ENCODE results near the gene SIRPA.

The SIRPA gene

DNA sequence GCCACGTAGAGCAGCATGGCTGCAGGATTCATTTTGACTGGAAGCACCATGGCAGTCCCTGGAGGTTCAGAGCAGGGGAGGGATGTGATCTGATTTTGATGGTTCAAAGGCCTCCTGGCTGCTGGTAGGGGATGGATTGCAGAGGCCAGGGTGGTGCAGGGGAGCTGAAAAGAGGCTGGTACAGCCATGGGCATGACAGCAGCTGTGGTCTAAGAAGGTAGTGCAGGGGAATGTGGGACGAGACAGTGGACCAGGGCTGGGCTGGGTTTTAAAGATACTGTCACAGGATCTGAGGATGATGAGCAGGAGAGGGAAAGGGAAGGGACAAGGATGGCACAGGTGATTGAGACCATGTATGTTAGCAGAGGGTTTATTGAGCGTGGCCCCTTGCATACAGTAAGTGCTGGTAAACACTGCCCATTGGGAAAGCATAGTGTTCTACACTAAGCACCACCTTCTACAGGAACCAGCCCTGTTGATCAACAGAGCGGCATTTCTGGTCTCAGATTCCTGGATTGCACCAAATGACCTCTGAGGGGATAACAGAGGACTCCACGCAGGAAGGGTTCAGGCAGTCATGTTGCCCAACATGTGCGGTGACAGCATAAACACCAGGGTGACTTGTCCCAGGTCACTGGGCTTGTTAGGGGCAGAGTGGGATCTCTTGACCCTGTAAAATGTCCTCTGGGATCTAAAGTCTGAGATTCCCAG is 14.5 kb upstream of the SIRPA start:
- H3K4me3 ChIP-seq (ENCODE audit: low read depth, low read length), result no peak overlapping the region

DNA sequence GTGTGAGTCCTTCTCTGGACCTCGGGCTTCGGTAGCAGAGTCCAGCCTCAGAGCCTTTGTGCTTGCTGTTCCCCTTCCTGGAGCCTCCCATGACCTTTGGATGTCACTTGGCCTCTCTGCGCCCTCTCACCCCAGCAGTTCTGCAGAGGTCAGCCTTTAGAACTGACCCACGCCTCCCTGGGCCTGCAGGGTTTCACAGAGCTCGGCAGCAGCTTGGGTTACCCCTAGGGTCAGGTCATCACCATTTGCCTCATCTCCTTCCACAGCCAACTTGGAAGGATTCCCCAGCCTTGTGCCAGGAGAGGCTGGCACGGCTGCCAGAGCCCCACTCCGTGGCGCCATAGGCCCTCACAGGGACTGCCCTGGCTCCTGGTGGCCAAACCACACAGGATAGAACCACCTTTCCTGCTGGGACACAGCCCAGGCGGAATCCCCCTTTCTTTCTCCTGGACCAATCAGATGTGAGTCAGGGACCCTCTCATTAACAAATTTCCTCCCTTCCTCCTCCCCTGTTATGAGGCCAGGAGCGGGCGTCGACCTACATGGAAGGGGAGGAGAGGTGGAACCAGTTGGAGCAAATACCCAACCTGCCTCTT is 13.9 kb upstream of the SIRPA start:
- TF ChIP-seq, protein P1, sequence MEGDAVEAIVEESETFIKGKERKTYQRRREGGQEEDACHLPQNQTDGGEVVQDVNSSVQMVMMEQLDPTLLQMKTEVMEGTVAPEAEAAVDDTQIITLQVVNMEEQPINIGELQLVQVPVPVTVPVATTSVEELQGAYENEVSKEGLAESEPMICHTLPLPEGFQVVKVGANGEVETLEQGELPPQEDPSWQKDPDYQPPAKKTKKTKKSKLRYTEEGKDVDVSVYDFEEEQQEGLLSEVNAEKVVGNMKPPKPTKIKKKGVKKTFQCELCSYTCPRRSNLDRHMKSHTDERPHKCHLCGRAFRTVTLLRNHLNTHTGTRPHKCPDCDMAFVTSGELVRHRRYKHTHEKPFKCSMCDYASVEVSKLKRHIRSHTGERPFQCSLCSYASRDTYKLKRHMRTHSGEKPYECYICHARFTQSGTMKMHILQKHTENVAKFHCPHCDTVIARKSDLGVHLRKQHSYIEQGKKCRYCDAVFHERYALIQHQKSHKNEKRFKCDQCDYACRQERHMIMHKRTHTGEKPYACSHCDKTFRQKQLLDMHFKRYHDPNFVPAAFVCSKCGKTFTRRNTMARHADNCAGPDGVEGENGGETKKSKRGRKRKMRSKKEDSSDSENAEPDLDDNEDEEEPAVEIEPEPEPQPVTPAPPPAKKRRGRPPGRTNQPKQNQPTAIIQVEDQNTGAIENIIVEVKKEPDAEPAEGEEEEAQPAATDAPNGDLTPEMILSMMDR (IDR thresholded peaks at IDR 0.05; ENCODE audit: low read depth, low read length), result no peak
- H3K4me3 ChIP-seq (ENCODE audit: low read depth, low read length), result no peak overlapping the region

More for the DNA sequence above, 14.5 kb upstream of the SIRPA start:
- TF ChIP-seq, protein P1 (IDR thresholded peaks at IDR 0.05; ENCODE audit: low read depth, low read length), result no peak

DNA sequence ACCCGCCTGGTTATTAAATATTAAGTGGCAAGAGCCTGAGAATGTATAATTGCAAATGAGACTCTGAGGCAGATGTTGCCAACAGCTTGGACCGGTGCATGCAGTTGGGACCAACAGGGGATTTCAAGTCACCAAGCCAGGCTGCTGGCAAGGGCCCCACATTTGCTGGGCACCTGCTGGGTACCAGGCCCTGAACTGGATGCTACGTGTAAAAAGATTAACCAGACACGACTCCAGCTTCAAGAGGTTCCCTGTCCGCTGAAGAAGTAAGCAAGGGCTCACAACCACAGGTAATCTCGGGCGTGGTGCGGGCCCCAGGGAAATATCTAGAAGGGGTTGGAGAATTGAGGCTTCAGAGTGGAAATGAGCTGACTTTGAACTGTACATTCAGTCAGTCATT is 13.2 kb upstream of the SIRPA start:
- no peak overlapping the region for H3K4me3 ChIP-seq (ENCODE audit: low read depth, low read length)
- TF ChIP-seq, protein P1 (IDR thresholded peaks at IDR 0.05; ENCODE audit: low read depth, low read length), result no peak

DNA sequence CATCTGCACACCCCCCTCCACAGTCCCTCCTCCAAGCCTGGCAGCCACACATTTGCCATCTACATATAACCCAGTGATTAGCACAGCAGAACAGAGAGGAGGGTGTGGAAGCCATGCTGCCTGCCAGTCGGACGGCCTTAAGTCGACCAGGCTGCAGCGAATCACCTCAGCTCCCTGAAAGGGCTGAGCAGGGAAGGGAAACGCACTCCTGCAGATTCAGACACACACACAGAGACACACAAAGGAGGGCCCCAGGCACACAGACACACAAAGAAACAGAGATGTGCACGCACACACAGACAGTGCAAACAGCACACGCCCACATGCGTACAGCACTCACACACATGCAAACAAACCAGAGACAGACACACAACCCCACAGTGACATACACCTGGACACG is 11.2 kb upstream of the SIRPA start:
- TF ChIP-seq, protein P1 (IDR thresholded peaks at IDR 0.05; ENCODE audit: low read depth, low read length), result no peak
- no peak overlapping the region for H3K4me3 ChIP-seq (ENCODE audit: low read depth, low read length)

DNA sequence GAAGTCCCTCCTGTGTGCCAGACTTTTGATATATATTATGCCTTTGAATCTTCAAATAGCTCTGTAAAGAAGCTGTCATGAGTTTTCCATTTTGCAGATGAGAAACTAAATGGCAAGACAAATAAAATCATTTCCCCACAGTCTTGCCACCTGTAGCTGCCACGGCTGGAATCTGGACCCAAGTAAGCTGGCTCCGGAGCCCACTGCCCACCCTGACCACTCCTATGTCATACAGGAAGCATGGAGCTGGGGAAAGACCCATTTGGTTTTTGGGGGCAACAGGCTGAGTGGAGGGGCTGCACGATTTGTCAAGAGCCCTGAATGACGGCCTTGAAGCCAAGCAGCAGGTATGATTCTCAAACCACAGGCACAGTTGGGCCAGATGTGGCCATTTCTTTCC is 10.0 kb upstream of the SIRPA start:
- TF ChIP-seq, protein P1 (IDR thresholded peaks at IDR 0.05; ENCODE audit: low read depth, low read length), result no peak
- no peak overlapping the region for H3K4me3 ChIP-seq (ENCODE audit: low read depth, low read length)

DNA sequence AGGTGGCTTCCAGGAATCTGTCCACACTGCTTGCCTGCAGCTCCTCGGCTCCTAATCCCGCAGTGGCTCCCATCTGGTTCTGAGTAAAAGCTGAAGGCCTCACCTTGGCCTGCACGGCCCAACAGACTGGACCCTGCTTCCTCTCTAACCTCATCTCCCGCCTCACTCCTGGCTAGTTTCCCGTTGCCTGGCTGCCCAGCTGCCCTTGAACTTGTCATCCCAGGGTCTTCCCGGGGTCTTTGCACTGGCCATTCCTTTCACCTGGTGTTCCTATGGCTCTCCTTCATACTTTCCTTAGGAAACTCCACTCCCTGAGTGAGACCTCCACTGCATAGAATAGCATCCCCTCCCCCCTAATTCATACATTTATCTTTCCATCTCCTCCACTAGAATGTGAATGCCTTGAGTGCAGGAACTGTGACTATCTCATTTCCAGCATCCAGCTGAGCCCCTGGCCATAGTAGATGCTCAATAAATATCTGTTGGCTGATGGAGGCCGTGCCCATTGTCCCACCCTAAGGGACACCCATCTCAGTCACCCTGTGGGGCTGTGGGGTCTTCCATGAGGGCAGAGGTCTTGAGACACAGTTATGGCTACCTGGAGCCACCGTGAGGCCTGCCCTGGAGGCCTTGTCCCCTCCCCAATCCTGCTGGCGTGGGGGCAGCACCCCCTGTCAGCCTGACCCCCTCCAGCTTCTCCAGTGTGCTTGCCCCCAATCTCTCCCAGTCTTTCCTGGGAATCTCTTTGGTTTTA is 9.1 kb upstream of the SIRPA start:
- no peak overlapping the region for H3K4me3 ChIP-seq (ENCODE audit: low read depth, low read length)
- TF ChIP-seq, protein P1 (IDR thresholded peaks at IDR 0.05; ENCODE audit: low read depth, low read length), result no peak

DNA sequence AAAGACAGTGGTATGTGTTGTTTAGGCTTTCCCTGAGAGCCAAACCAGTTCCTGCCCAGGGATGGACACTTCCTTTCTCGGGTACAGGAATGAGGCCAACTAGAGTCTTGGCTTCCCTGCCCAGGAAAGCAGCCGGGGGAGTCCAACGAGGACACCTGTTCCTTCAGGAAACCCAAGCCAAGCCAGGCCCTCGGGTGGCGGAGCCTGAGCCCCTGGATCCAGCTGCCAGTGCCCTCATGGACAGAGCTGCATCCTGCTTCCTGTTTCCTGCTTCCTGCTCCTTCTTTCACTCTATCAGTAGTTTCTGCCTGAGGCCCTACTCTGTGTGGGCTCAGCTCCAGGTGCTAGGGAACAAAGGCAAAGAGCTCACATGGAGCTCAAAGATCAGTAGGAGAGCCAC is 7.9 kb upstream of the SIRPA start:
- TF ChIP-seq, protein P1 (IDR thresholded peaks at IDR 0.05; ENCODE audit: low read depth, low read length), result no peak

More for the DNA sequence above, 7.9 kb upstream of the SIRPA start:
- no peak overlapping the region for H3K4me3 ChIP-seq (ENCODE audit: low read depth, low read length)
